Erythroblast (primary cell): ENCODE data around the gene RASSF7.

Experiments
- GATA1 ChIP-seq: IDR thresholded peaks from 2 replicates; pipeline ENCODE4 v1.6.1; 2011; ENCODE audit warnings: low read depth, mild to moderate bottlenecking, control low read depth, low read length, moderate library complexity
- POLR2A ChIP-seq: IDR thresholded peaks from 2 replicates; pipeline ENCODE4 v1.6.1; 2011; ENCODE audit warnings: mild to moderate bottlenecking, low read length

DNA sequence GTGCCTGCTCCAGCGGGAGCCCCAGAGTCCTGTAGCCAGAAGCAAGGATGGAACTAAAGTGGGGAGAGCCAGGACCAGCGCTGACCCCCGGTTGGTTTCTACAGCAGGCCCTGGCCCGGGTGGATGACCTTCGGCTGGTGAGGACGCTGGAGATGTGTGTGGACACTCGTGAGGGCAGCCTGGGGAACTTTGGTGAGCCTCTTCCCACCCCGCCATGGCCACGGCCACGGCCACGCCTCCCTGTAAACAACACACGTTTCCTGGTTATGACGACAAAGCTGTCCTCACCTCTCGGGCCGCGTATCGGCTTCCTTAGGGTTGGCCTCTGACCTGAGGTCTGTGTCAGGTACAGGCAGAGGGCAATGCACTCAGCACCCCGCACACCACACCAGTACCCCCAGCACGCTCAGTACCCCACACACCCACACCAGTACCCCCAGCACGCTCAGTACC, 19.3 kb upstream of the RASSF7 start:
- TF ChIP-seq POLR2A = no peak
- TF ChIP-seq GATA1 = no peak
